ENCODE measurements around the gene COL5A3.
"Not testable (repeated sequence)": the region's sequence is repeated elsewhere in the genome, so short reads cannot be mapped to it uniquely, and the experiment has no call there.

COL5A3 gene

GRCh38 chr19:9939301-9939913 is 70.9 kb downstream of the COL5A3 start:
- H3K4me3 ChIP-seq (ENCODE audit: low read length): no peak overlapping the region

DNA sequence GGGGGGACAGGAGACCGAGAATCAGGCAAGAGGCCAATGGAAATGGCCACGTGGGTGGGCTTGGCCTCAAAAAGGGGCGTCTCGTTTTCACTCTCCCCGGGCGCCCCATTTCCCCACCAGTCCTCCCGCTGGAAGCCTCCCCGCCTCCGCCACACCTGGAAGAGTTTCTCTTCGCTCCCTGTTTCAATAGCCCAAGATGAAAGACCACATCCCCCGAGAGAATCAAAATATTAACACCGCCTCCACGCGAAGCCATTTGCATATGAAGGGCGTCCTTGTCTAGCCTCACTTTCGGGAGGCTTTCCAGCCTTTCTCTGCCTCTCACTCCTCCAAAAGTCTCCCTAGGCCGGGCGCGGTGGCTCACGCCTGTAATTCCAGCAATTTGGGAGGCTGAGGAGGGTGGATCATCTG is 73.3 kb downstream of the COL5A3 start:
- no peak overlapping the region for H3K9ac ChIP-seq (ENCODE audit: low read length)
- peaks cover 17% of the 10 kb centered on the region for H3K27me3 ChIP-seq (ENCODE audit: control insufficient read depth, insufficient read depth, low read length)
- no peak overlapping the region for H3K27ac ChIP-seq (ENCODE audit: low read depth, low read length)
- no peaks in the 10 kb centered on the region for H3K4me1 ChIP-seq (ENCODE audit: control insufficient read depth, insufficient read depth, low read length)
- no peak overlapping the region for H3K4me3 ChIP-seq (ENCODE audit: low read length)
- no peaks in the 10 kb centered on the region for H3K36me3 ChIP-seq (ENCODE audit: control insufficient read depth, insufficient read depth, low read length)

More at GRCh38 chr19:9939301-9939913, 70.9 kb downstream of the COL5A3 start:
- H3K27ac ChIP-seq (ENCODE audit: low read depth, low read length): no peak overlapping the region
- H3K4me1 ChIP-seq (ENCODE audit: control insufficient read depth, insufficient read depth, low read length): no peaks in the 10 kb centered on the region
- no peaks in the 10 kb centered on the region for H3K36me3 ChIP-seq (ENCODE audit: control insufficient read depth, insufficient read depth, low read length)
- H3K27me3 ChIP-seq (ENCODE audit: control insufficient read depth, insufficient read depth, low read length): peaks cover 16% of the 10 kb centered on the region
- H3K9ac ChIP-seq (ENCODE audit: low read length): no peak overlapping the region

GRCh38 chr19:9936326-9937000 is 73.8 kb downstream of the COL5A3 start, which contains the start of gene OLFM2:
TSS of gene OLFM2 (minus strand) at chr19:9936515. CDS start at chr19:9936366, 149 bp downstream.
- Histone ChIP-seq H3K9ac (ENCODE audit: low read length) (no peak within 1 kb of the TSS), H3K36me3 (ENCODE audit: control insufficient read depth, insufficient read depth, low read length) (no peaks in the 10 kb centered on the region), H3K27me3 (ENCODE audit: control insufficient read depth, insufficient read depth, low read length) (peaks cover 17% of the 10 kb centered on the region), H3K27ac (ENCODE audit: low read depth, low read length) (no peak within 1 kb of the TSS), H3K4me3 (ENCODE audit: low read length) (peak within 1 kb of the TSS; percentile 10), H3K4me1 (ENCODE audit: control insufficient read depth, insufficient read depth, low read length) (no peaks in the 10 kb centered on the region)

- no peak overlapping the region for H3K27ac ChIP-seq (ENCODE audit: low read depth, low read length)
- H3K4me3 ChIP-seq (ENCODE audit: low read length): peak overlapping the region; percentile 10
- H3K4me1 ChIP-seq (ENCODE audit: control insufficient read depth, insufficient read depth, low read length): peaks cover 3% of the 10 kb centered on the region
- no peaks in the 10 kb centered on the region for H3K36me3 ChIP-seq (ENCODE audit: control insufficient read depth, insufficient read depth, low read length)
- peaks cover 17% of the 10 kb centered on the region for H3K27me3 ChIP-seq (ENCODE audit: control insufficient read depth, insufficient read depth, low read length)
- no peak overlapping the region for H3K9ac ChIP-seq (ENCODE audit: low read length)
Measured at GRCh38 chr19:9935506-9936325, 74.6 kb downstream of the COL5A3 start.

DNA sequence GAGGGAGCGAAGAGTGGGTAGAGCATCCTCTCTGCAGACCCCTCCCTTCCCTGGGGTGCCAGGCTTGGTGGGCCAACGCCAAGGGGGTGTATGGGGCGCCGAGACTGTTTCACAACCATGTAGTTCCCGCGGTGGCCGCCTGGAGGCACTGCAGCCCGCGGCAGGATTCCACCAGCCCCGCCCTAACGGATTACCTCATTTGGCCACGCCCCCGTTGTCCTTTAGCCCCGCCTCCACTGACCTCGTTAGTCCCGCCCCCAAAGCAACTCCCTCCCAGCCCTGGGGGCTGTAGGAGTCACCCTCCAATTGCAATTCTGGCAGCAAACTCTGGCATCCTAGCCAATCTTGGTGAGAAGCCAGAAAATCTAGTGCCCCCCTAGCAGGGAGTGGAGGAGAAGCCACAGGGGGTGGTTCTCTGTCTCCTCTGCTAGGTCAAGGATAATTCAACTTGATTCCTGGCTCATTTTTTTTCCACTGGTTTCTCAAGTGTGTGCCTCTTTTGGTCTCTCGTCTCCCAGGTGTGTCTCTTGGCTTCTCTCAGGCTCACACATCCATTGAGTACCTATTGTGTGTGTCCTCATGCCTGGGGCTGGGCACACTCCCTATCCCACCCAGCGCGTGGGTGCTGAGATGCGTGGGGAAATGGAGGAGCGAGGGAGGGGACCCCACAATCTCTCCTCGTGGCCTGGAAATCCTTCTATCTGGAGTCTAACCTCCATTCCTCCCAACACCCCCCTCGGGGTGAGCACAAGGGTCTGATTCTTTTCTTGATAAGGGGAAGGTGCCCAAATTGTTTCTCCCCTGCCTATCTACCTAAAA is 76.0 kb downstream of the COL5A3 start:
- H3K27ac ChIP-seq (ENCODE audit: low read depth, low read length): no peak overlapping the region
- no peaks in the 10 kb centered on the region for H3K36me3 ChIP-seq (ENCODE audit: control insufficient read depth, insufficient read depth, low read length)
- H3K27me3 ChIP-seq (ENCODE audit: control insufficient read depth, insufficient read depth, low read length): peaks cover 17% of the 10 kb centered on the region
- no peak overlapping the region for H3K9ac ChIP-seq (ENCODE audit: low read length)
- peaks cover 3% of the 10 kb centered on the region for H3K4me1 ChIP-seq (ENCODE audit: control insufficient read depth, insufficient read depth, low read length)
- H3K4me3 ChIP-seq (ENCODE audit: low read length): no peak overlapping the region

DNA sequence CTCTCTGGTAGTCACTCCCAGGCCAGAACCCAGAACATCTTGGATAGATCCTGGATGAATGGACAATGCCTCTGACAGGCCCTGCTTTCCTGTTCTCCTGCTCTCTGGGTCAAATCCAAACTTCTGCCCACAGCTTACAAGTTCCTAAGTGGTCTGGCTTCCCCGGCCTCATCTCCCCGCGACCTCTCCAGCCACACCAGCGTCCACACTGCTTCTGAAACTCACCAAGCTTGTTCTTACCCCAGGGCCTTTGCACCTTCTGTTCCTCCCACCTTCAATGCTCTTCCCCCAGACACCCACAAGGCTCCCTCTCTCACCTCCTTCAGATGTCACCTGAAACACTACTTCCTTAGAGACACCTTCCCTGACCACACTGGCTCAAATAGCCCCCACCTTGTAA is 77.5 kb downstream of the COL5A3 start:
- Histone ChIP-seq H3K27me3 (ENCODE audit: control insufficient read depth, insufficient read depth, low read length) (peaks cover 17% of the 10 kb centered on the region), H3K4me1 (ENCODE audit: control insufficient read depth, insufficient read depth, low read length) (peaks cover 3% of the 10 kb centered on the region), H3K27ac (ENCODE audit: low read depth, low read length) (no peak overlapping the region), H3K4me3 (ENCODE audit: low read length) (no peak overlapping the region), H3K36me3 (ENCODE audit: control insufficient read depth, insufficient read depth, low read length) (no peaks in the 10 kb centered on the region), H3K9ac (ENCODE audit: low read length) (no peak overlapping the region)

DNA sequence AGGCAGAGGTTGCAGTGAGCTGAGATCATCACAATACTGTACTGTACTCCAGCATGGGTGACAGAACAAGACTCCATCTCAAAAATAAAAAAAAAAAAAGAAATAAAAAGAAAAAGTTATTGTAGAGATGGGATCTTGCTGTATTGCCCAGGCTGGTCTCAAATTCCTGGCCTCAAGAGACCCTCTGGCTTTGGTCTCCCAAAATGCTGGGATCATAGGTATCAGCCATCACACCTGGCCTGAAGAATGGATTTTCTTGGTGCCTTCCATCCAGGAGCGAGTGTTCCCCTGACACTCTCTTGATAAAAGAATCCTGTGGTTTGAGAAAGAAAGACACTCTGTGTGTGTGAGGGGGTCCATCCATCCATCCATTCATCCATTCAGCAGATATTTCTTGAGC is 78.7 kb downstream of the COL5A3 start:
- Histone ChIP-seq H3K27me3 (ENCODE audit: control insufficient read depth, insufficient read depth, low read length) (peaks cover 14% of the 10 kb centered on the region), H3K9ac (ENCODE audit: low read length) (no peak overlapping the region), H3K27ac (ENCODE audit: low read depth, low read length) (no peak overlapping the region), H3K4me3 (ENCODE audit: low read length) (no peak overlapping the region), H3K4me1 (ENCODE audit: control insufficient read depth, insufficient read depth, low read length) (peaks cover 3% of the 10 kb centered on the region), H3K36me3 (ENCODE audit: control insufficient read depth, insufficient read depth, low read length) (no peaks in the 10 kb centered on the region)

GRCh38 chr19:9923440-9923839 is 86.9 kb downstream of the COL5A3 start:
- H3K4me1 ChIP-seq (ENCODE audit: control insufficient read depth, insufficient read depth, low read length): no peaks in the 10 kb centered on the region
- no peak overlapping the region for H3K9ac ChIP-seq (ENCODE audit: low read length)
- H3K36me3 ChIP-seq (ENCODE audit: control insufficient read depth, insufficient read depth, low read length): no peaks in the 10 kb centered on the region
- H3K27ac ChIP-seq (ENCODE audit: low read depth, low read length): no peak overlapping the region
- H3K4me3 ChIP-seq (ENCODE audit: low read length): no peak overlapping the region
- H3K27me3 ChIP-seq (ENCODE audit: control insufficient read depth, insufficient read depth, low read length): peaks cover 3% of the 10 kb centered on the region

DNA sequence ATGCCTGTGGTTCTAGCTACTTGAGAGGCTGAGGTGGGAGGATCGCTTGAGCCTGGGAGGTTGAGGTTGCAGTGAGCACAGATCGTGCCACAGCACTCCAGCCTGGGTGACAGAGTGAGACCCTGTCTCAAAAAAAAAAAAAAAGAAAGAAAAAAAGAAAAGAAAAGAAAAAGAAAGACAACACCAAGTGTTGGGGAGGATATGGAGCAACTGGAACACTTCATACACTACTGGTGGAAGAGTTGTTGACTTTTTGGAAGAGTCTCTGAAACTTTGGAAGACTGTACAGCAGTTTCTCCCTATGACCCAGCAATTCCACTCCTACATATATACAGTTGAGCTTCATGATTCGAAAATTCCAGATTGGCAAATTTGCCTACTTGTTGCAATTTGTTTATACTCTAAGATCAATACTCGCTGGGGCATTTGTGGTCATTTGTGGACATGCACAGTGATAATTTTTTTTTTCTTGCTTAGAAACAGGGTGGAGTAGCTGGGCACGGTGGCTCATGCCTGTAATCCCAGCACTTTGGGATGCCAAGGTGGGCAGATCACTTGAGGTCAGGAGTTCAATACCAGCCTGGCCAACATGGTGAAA is 87.4 kb downstream of the COL5A3 start:
- not testable (repeated sequence) for H3K27ac ChIP-seq (ENCODE audit: low read depth, low read length); H3K27me3 ChIP-seq (ENCODE audit: control insufficient read depth, insufficient read depth, low read length); H3K4me3 ChIP-seq (ENCODE audit: low read length); H3K4me1 ChIP-seq (ENCODE audit: control insufficient read depth, insufficient read depth, low read length); H3K9ac ChIP-seq (ENCODE audit: low read length); H3K36me3 ChIP-seq (ENCODE audit: control insufficient read depth, insufficient read depth, low read length)

DNA sequence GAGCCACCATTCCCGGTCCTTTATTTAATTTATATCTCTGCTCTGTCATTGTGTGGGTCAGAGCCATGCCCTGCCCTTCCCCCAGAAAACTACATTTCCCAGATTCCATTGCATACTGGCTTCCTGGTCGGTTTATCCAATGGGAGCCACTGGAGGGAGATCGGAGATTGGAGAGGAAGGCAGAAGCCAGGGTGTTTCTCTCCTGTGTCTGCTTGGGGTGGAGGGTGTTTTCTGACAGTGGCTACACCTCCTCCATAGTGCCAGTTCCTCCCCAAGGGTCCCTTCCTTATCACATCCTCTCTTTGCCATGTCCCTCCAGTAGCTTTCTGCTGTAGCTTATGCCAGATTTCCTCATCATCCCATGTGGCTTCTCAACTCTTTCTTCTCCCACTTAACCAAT is 93.0 kb downstream of the COL5A3 start:
- H3K4me1 ChIP-seq (ENCODE audit: control insufficient read depth, insufficient read depth, low read length): no peaks in the 10 kb centered on the region
- H3K27me3 ChIP-seq (ENCODE audit: control insufficient read depth, insufficient read depth, low read length): peaks cover 16% of the 10 kb centered on the region
- H3K4me3 ChIP-seq (ENCODE audit: low read length): no peak overlapping the region
- no peak overlapping the region for H3K9ac ChIP-seq (ENCODE audit: low read length)
- no peaks in the 10 kb centered on the region for H3K36me3 ChIP-seq (ENCODE audit: control insufficient read depth, insufficient read depth, low read length)
- no peak overlapping the region for H3K27ac ChIP-seq (ENCODE audit: low read depth, low read length)

GRCh38 chr19:9916719-9917118 is 93.6 kb downstream of the COL5A3 start:
- H3K4me3 ChIP-seq (ENCODE audit: low read length): no peak overlapping the region
- H3K36me3 ChIP-seq (ENCODE audit: control insufficient read depth, insufficient read depth, low read length): no peaks in the 10 kb centered on the region
- H3K27me3 ChIP-seq (ENCODE audit: control insufficient read depth, insufficient read depth, low read length): peaks cover 19% of the 10 kb centered on the region
- H3K4me1 ChIP-seq (ENCODE audit: control insufficient read depth, insufficient read depth, low read length): no peaks in the 10 kb centered on the region
- no peak overlapping the region for H3K9ac ChIP-seq (ENCODE audit: low read length)
- H3K27ac ChIP-seq (ENCODE audit: low read depth, low read length): no peak overlapping the region

Measured in rectal smooth muscle tissue (tissue), 1 donor.